ENCODE results near the gene FASN. TPM values are rescaled to one million over a fixed set of nuclear protein-coding genes. Genes with fewer than 3 reads are reported as not detected.

Gene FASN
- total and polyA plus RNA-seq, 2 of the 13 experiments (the other 11 are each of a cell fraction or from before 2014, with no cell fraction given), result 51.7 to 101 TPM

- TF ChIP-seq AHDC1 (CRISPR knock-in tag; IDR thresholded peaks at IDR 0.05; ENCODE audit: borderline replicate concordance) (no peak), HES4 (CRISPR knock-in tag; IDR thresholded peaks at IDR 0.05; ENCODE audit: borderline replicate concordance) (0 out of 2 replicates have a peak, but pooled peaks have one; percentile 44)
Observed at GRCh38 chr17:82088838-82089722, 9.0 kb downstream of the FASN start (continued).

DNA sequence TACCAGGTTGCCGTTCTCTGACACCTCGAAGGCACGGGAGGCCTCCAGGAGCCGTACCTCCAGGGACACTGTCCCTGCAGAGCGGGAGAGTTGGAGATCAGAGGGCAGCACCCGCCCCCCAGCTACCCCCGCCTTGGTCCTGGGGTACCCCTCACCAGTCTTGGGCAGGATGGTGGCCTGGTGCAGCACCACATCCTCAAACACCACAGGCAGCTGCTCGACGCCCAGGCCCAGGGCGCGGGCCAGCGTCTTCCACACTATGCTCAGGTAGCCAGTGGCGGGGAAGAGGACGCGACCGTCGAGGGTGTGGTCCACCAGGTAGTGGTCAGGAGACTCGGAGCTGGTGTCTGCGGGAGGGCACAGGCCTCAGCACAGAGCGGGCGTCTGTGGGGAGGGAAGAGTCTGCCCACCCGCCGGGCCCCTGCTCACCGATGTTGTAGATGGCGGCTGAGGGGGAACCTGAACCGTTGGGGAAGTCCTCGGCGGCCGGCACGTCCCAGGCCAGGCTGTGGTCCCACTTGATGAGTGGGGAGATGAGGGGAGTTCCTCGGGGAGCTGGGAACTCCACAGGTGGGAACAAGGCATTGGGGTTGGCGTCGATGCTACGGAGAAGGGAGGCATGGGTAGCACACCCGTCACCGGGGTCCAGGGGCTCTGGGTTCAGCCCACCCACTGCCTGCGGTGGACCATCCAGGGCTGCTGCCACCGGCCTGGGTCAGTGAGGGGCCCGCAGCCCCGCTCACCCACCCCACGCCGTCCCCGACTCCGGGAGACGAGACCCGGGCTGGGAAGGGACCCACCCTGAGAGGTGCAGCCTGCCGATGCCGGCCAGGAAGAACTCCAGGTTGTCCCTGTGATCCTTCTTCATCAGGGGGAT, 9.8 kb downstream of the FASN start:
- no peak for FAIRE-seq
- no peaks in the 10 kb centered on the region for H3K27me3 ChIP-seq (ENCODE audit: control insufficient read depth in 1 of 2, insufficient read depth in 2 of 2, low read length in 2 of 2)
- WGBS (ENCODE audit: low lambda C conversion rate), result 97% methylated on average over 37 of the region's 48 CpGs
- ATAC-seq, result no peak
- H4K20me1 ChIP-seq (ENCODE audit: insufficient read depth, low read length), result peaks cover 76% of the 10 kb centered on the region
- no peak overlapping the region for H3K27ac ChIP-seq (ENCODE audit: extremely low read length, insufficient read depth, low read length)
- peaks cover 28% of the 10 kb centered on the region for H3K79me2 ChIP-seq (ENCODE audit: insufficient read depth, low read length)
- H3K4me2 ChIP-seq (ENCODE audit: low read depth, low read length), result no peak overlapping the region
- ChIA-PET CTCF (ENCODE audit: low intra/inter-chr PET ratio, low total read pairs) (no interaction called here), POLR2A (interaction anchor here (1.8 to 2.5 kb wide), 2 partner anchors 10 to 18 kb away, joined by 4 to 7 read pairs; partner anchors contain the start of gene FASN)
- no peak overlapping the region for H2AFZ ChIP-seq (ENCODE audit: low read length)
- H3K9ac ChIP-seq (ENCODE audit: insufficient read depth, low read depth, low read length), result no peak overlapping the region
- DNase-seq (ENCODE audit: low spot score), result no peak
- BruUV-seq (replicated peaks), result no TSS peak
- no peak overlapping the region for H3K4me3 ChIP-seq (replicated peaks in 1 of 3; ENCODE audit: insufficient read depth in 1 of 3, low read depth in 2 of 3, low read length in 3 of 3)
- intact Hi-C loops (cut with micrococcal nuclease; ENCODE audit: unreplicated experiment) (no loop called here), in situ Hi-C loops (cut with HindIII; ENCODE audit: extremely low pct_ligation_motif_present, low pct_unique_long_range_greater_than_20kb) (no loop called here)
- peaks cover 87 to 100% of the 10 kb centered on the region in 2 experiments for H3K36me3 ChIP-seq (replicated peaks in 1 of 2; ENCODE audit: control insufficient read depth in 1 of 2, insufficient read depth in 2 of 2, low read length in 2 of 2)
- no peaks in the 10 kb centered on the region for H3K9me3 ChIP-seq (ENCODE audit: low read length)
- H3K4me1 ChIP-seq (ENCODE audit: insufficient read depth, low read length), result peaks cover 4% of the 10 kb centered on the region
- TF ChIP-seq, protein P1, sequence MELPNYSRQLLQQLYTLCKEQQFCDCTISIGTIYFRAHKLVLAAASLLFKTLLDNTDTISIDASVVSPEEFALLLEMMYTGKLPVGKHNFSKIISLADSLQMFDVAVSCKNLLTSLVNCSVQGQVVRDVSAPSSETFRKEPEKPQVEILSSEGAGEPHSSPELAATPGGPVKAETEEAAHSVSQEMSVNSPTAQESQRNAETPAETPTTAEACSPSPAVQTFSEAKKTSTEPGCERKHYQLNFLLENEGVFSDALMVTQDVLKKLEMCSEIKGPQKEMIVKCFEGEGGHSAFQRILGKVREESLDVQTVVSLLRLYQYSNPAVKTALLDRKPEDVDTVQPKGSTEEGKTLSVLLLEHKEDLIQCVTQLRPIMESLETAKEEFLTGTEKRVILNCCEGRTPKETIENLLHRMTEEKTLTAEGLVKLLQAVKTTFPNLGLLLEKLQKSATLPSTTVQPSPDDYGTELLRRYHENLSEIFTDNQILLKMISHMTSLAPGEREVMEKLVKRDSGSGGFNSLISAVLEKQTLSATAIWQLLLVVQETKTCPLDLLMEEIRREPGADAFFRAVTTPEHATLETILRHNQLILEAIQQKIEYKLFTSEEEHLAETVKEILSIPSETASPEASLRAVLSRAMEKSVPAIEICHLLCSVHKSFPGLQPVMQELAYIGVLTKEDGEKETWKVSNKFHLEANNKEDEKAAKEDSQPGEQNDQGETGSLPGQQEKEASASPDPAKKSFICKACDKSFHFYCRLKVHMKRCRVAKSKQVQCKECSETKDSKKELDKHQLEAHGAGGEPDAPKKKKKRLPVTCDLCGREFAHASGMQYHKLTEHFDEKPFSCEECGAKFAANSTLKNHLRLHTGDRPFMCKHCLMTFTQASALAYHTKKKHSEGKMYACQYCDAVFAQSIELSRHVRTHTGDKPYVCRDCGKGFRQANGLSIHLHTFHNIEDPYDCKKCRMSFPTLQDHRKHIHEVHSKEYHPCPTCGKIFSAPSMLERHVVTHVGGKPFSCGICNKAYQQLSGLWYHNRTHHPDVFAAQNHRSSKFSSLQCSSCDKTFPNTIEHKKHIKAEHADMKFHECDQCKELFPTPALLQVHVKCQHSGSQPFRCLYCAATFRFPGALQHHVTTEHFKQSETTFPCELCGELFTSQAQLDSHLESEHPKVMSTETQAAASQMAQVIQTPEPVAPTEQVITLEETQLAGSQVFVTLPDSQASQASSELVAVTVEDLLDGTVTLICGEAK (IDR thresholded peaks at IDR 0.05), result no peak
- TF ChIP-seq, protein P1 (CRISPR knock-in tag; IDR thresholded peaks at IDR 0.05), result no peak

Data from HepG2 (cell line).